SW480 (cell line): ENCODE results near the gene CLPSL1.
"Not testable (repeated sequence)": the region's sequence is repeated elsewhere in the genome, so short reads cannot be mapped to it uniquely, and the experiment has no call there.

Source experiments
- DNase-seq: peaks from one replicate; pipeline ENCODE4 v3.0.0-alpha.2; 2016; ENCODE audit warnings: low spot score

The CLPSL1 gene, protein sequence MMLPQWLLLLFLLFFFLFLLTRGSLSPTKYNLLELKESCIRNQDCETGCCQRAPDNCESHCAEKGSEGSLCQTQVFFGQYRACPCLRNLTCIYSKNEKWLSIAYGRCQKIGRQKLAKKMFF

DNA sequence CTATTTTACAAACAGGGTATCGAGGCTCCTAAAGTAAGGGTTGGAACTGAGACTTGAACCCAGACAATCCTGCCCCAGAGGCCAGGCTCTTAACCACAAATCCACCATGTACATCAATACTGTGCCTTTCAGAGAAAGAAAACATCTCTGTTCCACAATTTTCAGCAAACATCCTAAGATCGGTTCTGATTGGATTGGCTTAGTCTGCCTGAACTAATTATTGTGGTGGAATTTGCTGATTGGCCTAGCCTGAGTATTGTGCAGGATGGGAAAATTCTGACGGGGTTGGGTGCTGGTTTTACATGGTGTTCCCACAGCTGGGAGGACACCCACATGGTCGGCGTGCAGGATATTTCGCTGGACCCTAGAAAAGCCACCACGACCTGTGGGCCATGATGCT, at the start of gene CLPSL1:
TSS of gene CLPSL1 (plus strand) at position 301 of the 400 bp plus-strand sequence. CDS start at position 393, 92 bp downstream.
- no peak for DNase-seq

DNA sequence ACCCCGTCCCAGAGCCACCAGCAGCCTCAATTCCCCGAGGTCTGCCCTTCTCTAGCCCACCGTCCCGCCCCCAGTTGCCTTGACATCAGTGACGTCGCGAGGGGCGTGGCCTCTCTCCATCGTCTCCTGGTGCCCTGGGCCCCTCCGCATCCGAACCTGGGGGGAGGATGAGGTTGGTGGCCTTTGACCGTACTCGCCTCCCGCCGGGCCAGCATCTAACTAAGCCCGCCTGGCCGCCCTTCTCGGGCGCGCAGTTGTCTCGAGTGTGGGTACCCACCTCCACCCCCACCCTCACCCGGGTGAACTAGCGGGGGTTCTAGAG, 49.4 kb upstream of the CLPSL1 start:
- DNase-seq: peak; percentile 67

DNA sequence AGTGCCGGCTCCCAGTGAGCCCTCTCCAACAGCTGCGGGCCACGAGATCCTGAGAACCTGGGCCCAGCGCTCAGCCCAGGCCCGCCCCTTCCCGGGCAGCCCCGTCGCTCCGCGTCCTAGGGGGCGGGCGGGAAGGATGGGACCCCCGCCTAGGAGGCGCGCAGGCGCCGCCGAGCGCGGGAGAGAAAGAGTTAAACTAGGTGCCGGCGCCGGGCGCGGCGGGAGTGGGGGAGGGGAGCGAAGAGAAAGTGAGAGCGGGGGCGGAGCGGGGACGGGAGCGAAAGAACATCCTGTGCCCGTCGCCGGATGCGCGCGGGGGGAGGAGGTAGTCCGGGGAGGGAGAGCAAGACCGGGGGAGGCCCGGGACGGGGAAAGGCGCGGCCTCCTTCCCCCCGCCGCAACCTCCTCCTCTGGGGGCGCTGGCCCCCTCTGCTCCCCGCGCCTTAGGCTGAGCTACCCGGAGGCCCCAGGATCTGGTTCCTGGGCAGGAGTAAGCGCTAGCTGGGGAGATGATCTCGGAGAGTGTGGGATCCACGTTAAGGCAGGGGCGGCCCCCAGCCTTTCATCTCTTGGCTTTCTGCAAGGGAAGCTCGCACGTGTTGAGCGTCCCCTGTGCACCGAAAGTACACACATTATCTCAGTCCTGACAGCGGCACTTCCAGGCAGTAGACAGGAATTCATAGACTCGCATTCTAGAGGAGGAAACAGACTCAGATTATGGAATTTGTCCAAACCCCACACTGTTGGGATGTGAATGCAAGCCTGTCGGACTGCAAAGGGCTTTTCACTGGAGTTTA, 48.9 kb upstream of the CLPSL1 start:
- DNase-seq: peak; percentile 76

DNA sequence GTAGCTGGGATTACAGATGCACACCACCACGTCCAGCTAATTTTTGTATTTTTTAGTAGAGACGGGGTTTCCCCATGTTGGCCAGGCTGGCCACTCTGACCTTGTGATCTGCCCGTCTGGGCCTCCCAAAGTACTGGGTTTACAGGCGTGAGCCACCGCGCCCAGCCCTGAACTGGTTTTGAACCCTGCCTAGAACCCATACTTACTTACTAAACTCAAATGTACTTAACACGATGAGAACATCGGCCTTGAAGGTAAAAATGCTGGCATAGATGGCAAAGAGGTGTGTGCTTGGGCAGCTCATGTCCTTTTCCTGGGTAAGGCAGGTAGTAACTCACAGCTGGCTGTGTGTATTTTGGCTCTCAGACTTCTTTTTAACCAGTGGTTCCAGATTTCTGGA, 47.2 kb upstream of the CLPSL1 start:
- no peak for DNase-seq

- DNase-seq: not testable (repeated sequence)
These were observed 46.5 kb upstream of the CLPSL1 start for GRCh38 chr6:35734319-35734718.

DNA sequence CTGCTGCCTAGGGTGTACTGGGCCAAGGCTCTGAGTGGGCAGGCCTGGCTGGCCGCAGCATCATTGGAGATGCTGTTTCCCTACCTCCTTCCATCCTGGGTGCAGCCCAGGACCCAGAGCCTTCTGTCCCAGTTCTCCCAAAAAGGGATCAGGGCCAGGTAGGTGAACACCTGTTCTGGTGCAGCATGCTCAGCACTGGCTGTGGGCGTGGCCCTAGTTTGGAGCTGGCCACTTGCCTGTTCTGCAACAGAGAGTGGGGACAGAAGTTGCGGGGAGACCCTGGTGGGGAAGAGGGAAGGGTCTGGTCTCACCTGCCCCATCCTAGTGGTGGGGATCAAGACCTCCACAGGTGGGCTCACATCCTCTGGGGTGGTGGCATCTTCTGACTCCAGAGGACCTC, 45.4 kb upstream of the CLPSL1 start:
- DNase-seq: no peak

DNA sequence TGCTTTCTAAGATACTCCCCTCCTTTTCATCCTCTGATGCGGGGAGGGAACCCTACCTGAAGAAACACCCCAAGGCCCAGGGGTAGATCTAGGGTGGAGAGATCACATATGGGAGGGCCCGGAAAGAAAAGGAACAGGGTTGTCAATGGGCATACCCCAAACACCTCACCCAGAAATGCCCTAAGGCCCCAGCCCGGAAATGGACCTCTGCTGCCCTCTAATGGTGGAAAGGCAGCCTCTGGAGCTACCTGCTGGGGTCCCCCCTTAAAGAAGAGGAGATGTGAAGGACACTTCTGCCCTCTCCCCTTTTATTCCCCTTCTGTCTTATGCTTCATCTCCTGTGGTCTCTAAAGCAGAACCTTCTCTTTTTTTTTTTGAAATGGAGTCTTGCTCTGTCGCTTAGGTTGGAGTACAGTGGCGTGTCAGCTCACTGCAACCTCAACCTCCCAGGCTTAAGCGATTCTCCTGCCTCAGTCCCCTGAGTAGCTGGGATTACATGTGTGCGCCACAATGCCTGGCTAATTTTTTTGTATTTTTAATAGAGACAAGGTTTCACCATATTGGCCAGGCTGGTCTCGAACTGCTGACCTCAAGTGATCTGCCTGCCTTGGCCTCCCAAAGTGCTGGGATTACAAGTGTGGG, 44.4 kb upstream of the CLPSL1 start:
- DNase-seq: peak; percentile 24

GRCh38 chr6:35736982-35737412, 43.8 kb upstream of the CLPSL1 start, which contains the start of gene ARMC12:
ARMC12 (plus strand) TSS chr6:35737032; CDS start chr6:35737109, 77 bp downstream.
- DNase-seq: no peak

DNA sequence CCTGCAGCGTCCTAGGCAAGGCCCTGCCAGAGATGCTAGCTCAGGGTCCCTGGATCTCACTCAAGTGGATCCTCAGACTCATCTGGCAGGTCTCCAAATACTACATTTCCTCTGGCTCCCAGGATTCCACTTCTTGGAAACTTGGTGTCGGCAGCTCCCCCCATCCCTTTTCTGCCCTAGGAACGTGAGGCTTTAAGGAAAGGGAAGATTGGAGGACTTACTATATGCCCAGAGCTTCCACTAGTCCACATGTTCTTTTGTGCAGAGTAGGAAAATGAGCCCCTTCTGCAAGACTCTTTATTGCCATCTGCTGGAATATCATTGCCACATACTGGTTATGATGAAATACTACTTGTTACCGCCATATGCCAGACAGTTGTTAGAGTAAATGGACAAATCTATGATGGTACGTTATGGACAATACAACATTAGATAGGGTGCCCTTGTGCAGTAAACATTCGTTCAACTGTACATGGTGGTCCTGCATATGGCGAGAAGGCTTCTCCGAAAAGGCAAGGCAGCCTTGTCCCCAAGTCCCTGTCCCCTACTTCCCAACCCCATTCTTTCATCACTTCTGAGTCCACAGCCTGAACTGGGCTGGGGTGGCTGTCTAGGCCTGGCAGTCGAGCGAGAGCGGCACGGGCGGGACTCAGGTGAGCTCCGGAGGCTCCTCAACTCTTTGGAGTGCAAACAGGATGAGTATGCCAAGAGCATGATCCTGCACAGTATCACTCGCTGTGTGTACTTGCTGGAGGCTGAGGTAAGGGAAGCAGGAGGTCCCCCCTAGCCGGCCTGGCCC, 43.2 kb upstream of the CLPSL1 start:
- peak; percentile 80 for DNase-seq

GRCh38 chr6:35739645-35740524, 40.9 kb upstream of the CLPSL1 start:
- no peak for DNase-seq

DNA sequence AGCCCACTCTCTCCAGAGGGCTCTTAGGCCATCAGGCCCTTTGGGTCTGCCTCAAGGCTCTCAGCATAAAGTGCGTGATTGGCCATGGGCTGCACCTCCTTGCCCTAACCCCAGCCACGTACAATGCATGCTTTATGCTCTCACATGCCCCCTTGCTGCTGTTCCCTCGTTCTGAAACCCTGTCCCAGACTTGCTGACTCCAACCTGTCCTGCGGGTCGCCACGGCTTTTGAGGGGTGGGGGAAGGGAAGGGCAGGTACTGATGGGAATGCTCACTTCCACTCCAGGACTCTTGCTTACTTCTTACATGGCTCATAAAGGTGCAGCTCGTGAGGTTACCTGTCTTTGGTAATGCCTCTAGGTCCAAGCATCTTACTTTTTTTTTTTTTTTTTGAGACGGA, 38.0 kb upstream of the CLPSL1 start:
- DNase-seq: no peak

DNA sequence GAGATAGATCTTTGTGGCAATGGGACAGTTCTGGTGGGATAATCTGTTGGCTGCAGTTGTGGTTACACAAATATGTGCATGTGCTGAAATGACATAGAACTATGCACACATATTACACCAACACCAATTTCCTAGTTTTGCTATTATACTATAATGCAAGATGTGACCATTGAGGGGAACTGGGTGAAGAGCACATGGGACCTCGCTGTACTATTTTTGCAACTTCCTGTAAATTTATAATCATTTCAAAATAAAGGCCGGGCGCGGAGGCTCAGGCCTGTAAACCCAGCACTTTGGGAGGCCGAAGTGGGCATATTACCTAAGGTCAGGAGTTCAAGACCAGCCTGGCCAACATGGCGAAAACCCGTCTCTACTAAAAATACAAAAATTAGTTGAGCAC, 35.3 kb upstream of the CLPSL1 start:
- DNase-seq: no peak

DNA sequence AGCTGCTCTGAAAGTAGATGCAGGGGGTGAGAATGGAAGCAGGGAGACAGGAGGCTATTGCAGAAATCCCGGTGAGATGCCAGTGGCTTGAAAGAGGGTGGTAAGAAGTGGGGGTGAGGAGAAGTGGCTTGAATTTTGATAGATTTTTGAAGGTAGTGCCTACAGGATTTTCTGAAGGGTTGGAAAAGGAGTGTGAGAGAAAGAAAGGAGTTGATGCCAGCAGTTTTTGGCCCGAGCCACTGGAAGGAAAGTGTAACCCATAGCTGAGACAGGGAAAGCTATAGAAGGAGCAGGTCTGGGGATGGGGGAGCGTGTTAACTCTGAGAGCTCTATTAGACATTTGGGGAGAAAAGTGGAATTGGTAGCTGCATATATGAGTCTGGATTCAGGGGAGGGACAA, 34.3 kb upstream of the CLPSL1 start:
- DNase-seq: no peak

DNA sequence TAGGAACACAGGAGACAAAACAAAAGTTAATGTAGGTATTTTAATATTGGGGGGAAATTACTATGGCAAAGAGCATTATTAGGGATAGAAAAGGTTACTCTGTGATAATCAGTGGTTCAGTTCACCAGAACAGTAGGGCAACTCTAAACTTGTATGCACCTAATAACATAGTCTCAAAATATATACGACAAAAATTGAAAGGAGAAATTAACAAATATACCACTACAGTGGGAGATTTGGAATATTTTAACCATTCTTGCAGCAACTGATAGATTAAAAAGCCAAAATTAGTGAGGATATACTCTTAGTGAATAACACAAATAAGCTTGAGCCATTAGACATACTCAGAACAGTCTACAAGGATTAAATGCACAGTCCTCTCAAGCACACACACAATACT, 32.9 kb upstream of the CLPSL1 start:
- DNase-seq: no peak

DNA sequence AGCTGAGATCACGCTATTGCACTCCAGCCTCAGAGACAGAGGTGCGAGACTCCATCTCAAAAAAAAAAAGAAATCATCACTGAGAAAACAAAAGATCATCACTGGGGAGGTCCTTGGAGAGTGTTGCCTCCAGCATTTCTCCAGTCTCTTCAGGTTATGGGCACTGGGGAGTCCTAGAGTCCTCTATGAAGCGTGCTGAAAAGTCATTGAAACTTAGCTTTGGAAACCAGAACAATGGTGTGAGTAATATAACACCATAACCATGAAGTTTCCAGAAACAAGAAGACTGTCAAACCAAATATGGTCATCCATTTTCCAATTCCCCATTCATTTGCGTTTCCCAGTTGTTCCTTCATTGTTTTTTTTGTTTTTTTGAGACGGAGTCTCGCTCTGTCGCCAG, 30.3 kb upstream of the CLPSL1 start:
- no peak for DNase-seq

GRCh38 chr6:35751594-35751993, 29.2 kb upstream of the CLPSL1 start:
- DNase-seq: no peak

- no peak for DNase-seq
These were observed 28.5 kb upstream of the CLPSL1 start for GRCh38 chr6:35752330-35752729.

DNA sequence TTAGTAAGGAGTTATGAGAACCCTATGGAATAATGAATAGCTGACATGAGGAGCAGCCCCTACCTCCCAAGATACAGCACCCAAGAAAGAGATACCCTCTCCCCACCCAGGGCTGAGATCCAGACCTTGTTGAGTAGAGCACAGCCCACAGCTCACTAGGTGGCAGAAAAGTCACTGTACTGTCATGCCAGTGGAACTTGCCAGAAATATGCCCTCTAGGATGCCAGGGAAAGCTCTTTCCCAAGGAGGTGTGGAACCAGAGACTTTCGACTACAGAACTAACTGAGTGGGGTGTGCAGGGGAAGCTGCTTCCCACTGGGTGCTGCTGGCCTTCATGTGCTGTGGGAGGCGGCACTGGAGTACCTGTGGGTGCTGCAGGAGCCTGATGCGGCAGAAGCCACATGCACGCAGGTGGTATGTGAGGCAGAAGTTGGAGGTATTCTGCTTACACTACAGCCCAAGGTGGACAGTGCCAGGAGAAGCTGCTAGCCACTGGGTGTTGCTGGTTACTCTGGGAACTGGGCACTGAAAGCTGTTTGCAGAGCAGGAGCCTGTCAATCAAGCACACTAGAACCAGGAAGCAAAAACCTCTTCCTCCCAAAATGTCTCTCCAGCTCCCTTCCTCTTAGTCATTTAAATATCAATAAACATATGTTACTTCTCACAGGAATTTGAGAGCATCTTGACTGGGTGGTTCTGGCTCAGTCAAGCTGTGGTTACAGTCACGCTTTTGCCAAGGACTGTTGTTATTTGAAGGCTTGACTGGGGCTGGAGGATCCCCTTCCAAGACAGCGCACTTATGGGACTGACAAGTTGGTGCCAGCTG, 26.2 kb upstream of the CLPSL1 start:
- no peak for DNase-seq

DNA sequence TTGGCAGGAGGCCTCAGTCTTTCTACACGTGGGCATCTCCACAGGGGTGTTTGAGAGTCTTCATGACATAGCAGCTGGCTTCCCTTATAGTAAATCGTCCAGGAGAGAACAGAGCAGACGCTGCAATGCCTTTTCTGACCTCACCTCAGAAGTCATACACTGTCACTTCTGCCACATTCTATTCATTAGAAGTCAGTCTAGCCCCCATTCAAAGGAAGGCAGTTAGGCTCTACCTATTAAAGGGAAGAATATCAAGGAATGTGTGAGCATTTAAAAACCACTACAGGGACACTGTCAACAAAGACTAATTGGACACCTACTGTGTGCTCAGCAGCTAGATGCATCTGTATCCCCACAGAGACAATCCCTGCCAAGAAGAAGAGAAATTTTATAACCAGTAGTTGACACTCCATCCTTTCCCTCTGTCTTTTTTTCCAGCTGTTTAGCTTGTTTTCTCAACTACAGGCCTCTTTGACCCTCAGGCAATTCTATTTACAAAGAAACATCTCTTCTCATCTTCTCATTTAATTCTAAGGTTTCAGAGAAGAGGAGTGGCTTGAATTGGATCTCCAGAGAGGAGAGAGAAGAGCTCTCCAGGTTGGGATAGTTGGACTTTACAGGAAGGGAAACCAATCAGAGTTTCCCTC, 25.4 kb upstream of the CLPSL1 start:
- no peak for DNase-seq

- DNase-seq: peak; percentile 21
These were observed 23.2 kb upstream of the CLPSL1 start for GRCh38 chr6:35757456-35758123.
